Posterior cingulate gyrus (tissue), 11 donors: ENCODE data around the gene LRP4.

Experiments used
- DNase-seq, 10 donors: peaks; one replicate each; pipeline versions ENCODE4 v3.0.0 to v3.0.0-alpha.2; 2020 to 2021; ENCODE audit warnings: mixed read lengths in 3 of 10
- intact Hi-C: fragments of 100-400 bp; cut with DNase I; formaldehyde crosslinking; loops from one replicate; pipeline ENCODE4 v1.15.1; 2023

Gene LRP4

DNA sequence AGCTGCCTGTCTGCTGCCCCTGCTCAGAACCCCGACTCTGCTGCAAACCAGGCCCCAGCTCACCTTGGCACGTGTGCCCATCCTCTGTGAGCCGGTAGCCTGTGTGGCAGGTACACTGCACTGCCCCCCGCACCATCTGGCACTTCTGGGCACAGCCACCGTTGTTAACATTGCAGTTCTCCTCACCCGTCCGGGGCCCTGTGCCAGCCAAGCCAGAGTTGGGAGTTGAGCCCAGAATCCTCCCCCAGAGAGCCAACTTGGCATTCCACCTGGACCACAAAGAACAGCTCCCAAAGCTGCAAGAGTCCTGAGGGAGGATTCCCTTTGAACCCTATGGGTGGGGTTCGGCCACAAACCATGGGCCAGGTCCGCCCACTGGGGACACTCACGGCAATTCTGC, 22.5 kb downstream of the LRP4 start:
- peak; percentile 54 to 97 (median 84) for DNase-seq
- intact Hi-C loops: no loop called here

DNA sequence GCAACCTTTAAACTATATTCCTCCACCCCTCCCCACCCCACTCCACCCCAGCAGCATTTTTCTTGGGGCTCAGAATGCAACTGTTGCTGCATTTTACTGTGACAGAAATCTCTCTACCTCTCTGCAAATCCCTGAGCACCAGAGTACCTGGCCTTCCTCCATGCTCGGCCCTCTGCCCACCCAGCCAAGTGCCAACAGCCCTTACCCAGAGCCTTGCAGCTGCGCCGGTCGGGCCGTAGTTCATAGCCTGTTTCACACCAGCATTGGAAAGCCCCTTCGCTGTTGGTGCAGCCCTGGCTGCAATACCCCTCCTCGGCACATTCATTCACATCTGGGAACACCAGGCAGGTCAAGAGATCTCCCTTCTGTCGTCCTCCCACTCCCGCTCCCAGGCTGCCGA, 23.4 kb downstream of the LRP4 start:
- intact Hi-C loops: no loop called here
- no peak for DNase-seq

DNA sequence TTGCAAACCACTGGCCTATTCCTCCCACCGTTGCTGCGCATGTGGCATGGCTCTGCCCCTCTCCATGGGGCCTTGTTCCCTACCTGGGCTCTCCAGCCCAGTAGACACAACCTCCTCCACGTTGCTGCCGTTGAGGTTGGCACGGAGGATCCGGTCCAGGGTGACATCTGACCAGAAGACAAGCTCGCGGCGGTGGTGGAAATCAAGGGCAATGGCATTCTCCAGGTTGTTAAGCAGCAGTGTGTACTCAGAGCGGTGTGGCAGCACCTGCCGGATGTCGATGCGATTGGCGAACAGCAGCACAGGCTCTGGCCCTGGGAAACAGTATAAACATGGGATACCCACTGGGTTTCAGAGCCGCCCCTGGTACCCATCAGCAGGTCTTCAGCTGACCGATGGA, 23.8 kb downstream of the LRP4 start:
- no peak for DNase-seq
- intact Hi-C loops: no loop called here

- DNase-seq: no peak
- intact Hi-C loops: no loop called here
Measured at GRCh38 chr11:46892838-46893237, 25.5 kb downstream of the LRP4 start.

DNA sequence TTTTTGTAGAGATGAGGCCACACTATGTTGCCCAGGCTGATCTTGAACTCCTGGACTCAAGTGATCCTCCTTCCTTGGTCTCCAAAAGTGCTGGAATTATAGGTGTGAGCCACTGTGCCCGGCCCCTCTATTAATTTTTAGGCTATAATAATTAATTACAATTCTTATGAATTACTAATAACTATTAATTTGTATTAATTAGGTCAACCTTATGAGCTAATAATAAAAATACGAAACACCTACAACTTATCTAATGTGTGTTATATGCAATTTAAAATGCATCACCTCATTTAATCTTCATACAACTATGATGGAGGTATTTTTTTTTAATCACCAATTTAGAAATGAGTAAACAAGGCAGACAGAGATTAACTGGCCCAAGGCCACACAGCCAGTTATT, 26.2 kb downstream of the LRP4 start:
- no peak for DNase-seq
- intact Hi-C loops: no loop called here

DNA sequence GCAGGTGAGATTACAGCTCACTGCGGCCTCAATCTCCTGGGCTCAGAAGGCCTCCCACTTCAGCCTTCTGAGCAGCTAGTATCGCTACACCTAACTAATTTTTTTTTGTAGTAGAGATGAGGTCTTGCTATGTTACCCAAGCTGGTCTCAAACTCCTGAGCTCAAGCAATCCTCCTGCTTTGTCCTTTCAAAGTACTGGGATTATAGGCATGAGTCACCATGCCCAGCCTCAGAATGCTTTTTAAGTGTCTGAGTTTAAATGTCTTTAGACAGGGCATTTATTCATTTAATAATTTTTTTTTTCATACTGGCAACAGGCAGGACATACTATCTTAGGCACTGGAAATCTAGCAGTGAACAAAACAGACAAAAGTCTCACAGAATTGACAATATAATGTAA, 27.7 kb downstream of the LRP4 start:
- no peak for DNase-seq
- intact Hi-C loops: no loop called here

GRCh38 chr11:46889689-46890475, 28.5 kb downstream of the LRP4 start:
- DNase-seq: peak in 7 of 10 donors; percentile 46 to 90 (median 76)

GRCh38 chr11:46889251-46889650, 29.1 kb downstream of the LRP4 start:
- intact Hi-C loops: loop anchor here (2.0 kb wide), 2 partner anchors 264 to 272 kb away; no protein-coding TSS in a partner anchor
- no peak for DNase-seq

More at GRCh38 chr11:46889689-46890475, 28.5 kb downstream of the LRP4 start:
- intact Hi-C loops: loop anchor here (2.0 kb wide), 2 partner anchors 263 to 271 kb away; no protein-coding TSS in a partner anchor

DNA sequence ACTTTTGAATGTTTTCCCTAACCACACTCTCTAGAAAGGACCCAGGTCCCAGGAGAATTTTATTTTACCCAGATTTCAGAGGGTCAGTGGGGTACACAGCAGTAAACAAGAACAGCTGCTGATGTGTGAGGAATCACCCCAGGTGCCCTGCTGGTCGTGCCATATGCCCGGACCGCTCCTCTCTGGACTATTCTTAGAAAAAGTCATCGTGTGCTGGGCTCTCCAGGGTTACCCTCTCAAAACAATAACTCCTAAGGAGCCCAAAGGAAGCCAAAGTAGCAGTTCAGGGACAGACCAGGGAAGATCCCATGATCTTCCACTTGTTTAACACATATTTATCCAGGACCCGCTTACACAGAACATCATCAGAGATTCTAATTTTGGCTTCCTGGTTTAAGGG, 29.7 kb downstream of the LRP4 start:
- intact Hi-C loops: loop anchor here (2.0 kb wide), 2 partner anchors 264 to 272 kb away; no protein-coding TSS in a partner anchor

GRCh38 chr11:46886211-46886610, 32.1 kb downstream of the LRP4 start:
- intact Hi-C loops: no loop called here

More for the DNA sequence above, 29.7 kb downstream of the LRP4 start:
- DNase-seq: peak in 1 of 10 donors; percentile 4

DNA sequence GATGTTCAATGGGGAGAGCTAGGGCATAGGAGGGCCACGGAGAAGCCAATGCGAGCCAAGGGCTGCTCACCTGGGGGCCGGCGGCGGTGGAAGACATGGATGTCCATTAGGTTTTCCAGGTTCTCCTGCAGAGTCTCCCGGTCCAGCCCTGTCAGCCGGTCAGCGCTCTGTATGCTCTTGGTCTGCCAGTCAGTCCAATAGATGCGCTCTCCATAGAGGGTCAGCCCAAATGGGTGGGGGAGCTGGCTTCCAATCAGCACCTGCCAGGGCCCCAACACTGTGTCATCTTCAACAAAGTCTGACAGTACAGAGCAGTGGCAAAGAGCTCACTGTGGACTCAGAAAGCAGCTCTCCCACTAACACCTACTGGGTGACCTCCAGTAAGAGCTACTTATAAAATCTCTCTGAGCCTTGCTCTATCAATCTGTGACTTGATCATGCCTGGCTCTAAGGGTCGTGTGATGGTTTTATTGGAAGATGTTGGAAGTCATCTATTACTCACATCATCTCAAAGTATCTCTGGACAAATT, 39.2 kb downstream of the LRP4 start:
- intact Hi-C loops: no loop called here
- no peak for DNase-seq

More at GRCh38 chr11:46886211-46886610, 32.1 kb downstream of the LRP4 start:
- DNase-seq: peak in 1 of 10 donors; percentile 40

DNA sequence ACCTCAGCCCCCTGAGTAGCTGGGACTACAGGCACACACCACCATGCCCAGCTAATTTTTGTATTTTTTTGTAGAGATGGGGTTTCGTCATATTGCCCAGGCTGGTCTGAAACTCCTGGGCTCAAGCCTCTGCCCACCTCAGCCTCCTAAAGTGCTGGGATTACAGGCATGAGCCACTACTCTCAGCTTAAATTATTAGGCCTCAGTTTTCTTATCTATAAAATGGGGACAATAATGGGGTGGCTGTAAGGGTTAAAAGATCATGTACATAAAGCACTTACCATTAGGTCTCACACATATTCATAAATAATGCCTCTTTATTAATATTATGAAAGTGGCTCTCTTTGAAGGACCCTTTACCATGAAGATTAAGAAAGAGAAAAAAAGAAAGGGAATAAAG, 40.8 kb downstream of the LRP4 start:
- intact Hi-C loops: no loop called here
- no peak for DNase-seq

DNA sequence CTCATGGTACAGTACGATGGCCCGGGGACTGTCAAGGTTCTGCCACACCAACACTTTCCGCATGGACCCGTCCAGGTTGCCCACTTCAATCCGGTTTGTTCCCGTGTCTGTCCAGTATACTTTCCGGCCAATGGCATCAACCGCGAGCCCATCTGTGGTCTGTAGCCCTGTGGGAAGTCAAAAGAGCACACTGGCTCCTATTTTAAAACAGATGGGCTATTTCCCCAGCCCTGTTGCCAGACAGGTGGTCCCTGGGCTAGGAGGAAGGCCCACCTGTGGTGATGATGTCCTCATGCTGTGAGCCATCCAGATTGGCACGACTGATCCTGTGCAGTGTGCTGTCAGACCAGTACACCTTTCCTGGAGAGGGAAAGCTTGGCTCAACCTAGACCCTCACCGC, 41.9 kb downstream of the LRP4 start:
- intact Hi-C loops: no loop called here
- no peak for DNase-seq

DNA sequence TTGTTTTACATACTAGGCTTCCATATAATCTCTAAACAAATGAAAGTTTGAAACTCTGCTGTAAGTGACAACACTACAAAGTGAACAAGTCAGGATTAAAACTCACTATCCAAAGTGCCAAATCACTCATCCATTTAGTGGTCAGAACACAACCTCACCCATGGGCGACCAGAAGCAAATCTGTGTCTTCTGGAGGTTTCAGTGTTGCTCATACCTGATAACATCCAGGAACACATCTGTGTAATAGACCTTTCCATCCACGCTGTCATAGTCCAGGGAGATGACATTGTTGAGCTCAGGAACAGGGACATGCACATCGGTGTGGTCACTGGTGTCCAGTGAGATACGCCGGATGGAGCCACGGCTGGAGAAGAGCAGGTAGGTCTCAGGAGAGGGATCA, 43.8 kb downstream of the LRP4 start:
- no peak for DNase-seq
- intact Hi-C loops: no loop called here

- intact Hi-C loops: no loop called here
Measured at GRCh38 chr11:46868912-46869311, 49.4 kb downstream of the LRP4 start.

DNA sequence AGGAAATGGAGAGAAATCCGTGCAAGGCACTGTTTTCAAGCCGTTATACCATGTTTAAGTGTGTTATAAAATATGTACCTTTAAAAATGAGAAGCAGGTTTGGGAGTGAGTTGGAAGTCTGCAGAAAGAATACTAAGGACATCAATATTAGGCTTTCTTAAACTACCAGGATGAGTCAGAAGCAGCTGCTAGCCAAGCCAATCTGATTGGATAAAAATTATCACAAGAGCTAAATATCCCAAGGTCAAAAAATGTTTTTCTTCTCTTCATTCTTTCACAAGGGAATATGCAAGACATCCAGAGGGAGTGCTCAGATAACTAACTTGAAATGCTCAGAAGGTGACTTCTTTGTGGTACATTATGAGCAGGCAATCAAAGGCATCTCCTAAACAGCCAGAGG, 53.0 kb downstream of the LRP4 start:
- intact Hi-C loops: no loop called here
- no peak for DNase-seq

More at GRCh38 chr11:46868912-46869311, 49.4 kb downstream of the LRP4 start:
- DNase-seq: no peak

GRCh38 chr11:46860218-46860617, 58.1 kb downstream of the LRP4 start:
- no peak for DNase-seq
- intact Hi-C loops: no loop called here

GRCh38 chr11:46858920-46859546, 59.3 kb downstream of the LRP4 start:
- peak in 1 of 10 donors; percentile 8 for DNase-seq
- intact Hi-C loops: no loop called here

- no peak for DNase-seq
- intact Hi-C loops: no loop called here
Measured at GRCh38 chr11:46857666-46858065, 60.7 kb downstream of the LRP4 start.

DNA sequence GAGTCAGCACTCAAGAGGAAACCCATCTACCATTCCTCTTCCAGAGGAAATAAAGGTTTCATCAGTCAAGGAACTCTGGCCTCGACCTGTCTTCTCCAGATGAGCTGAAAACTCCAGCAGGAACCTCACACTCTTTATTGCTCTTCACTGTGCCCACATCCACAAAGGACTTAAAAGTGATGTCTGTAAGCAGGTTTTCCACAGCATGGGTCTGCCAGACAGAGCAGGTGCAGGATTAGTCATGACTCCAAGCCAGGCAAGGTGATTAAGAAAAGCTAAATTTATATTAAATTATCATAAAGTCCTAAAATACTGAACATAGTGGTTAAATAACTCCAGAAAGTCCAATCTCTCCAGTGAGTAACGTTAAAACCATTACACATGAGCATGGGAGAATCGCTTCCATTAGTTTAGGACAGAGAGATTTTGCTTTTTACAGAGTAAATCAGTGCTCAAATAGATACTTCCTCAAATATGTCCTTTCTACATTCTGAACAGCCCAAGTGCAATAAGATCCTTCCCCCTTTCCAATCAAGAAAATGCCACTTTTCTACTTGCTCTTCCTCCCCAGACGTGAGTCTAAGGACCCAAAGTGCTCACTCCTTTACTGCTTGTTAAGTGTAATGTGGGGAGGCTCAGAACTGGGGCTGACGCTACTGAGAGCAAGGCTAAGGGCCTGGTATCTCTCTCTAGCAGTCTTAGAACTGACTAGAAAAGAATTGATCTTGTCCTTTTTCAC, 61.6 kb downstream of the LRP4 start:
- intact Hi-C loops: no loop called here

GRCh38 chr11:46855863-46856262, 62.5 kb downstream of the LRP4 start:
- no peak for DNase-seq
- intact Hi-C loops: no loop called here

More for the DNA sequence above, 61.6 kb downstream of the LRP4 start:
- no peak for DNase-seq
